SH-SY5Y (cell line): Measurements from ENCODE around the gene VAMP1.

ENCODE experiments used
- GATA2 ChIP-seq: IDR thresholded peaks from 2 replicates; pipeline ENCODE4 v1.6.1; 2011; ENCODE audit warnings: mild to moderate bottlenecking, low read depth, low read length
- GATA3 ChIP-seq: IDR thresholded peaks from 2 replicates; pipeline ENCODE4 v1.6.1; 2011; ENCODE audit warnings: low read depth, mild to moderate bottlenecking, low read length, moderate library complexity

The VAMP1 gene

GRCh38 chr12:6457220-6457945 is 13.1 kb downstream of the VAMP1 start:
- TF ChIP-seq GATA2 = no peak
- no peak for TF ChIP-seq GATA3

- no peak for TF ChIP-seq GATA2
- no peak for TF ChIP-seq GATA3
These were observed 17.4 kb downstream of the VAMP1 start for GRCh38 chr12:6452944-6453630.

GRCh38 chr12:6452245-6452943 is 18.1 kb downstream of the VAMP1 start:
- TF ChIP-seq GATA2 = no peak
- TF ChIP-seq GATA3 = no peak

- TF ChIP-seq GATA2 (no peak), GATA3 (no peak)
These were observed 18.9 kb downstream of the VAMP1 start, which contains the start of gene TAPBPL for GRCh38 chr12:6451348-6452244. TSS of gene TAPBPL (plus strand) at chr12:6452042. CDS start at chr12:6452249, 207 bp downstream.

GRCh38 chr12:6450869-6451347 is 19.6 kb downstream of the VAMP1 start:
- TF ChIP-seq GATA3 = no peak

- no peak for TF ChIP-seq GATA3
- TF ChIP-seq GATA2 = no peak
These were observed 20.2 kb downstream of the VAMP1 start for GRCh38 chr12:6450091-6450868.

- TF ChIP-seq GATA3 (no peak), GATA2 (no peak)
These were observed 25.5 kb downstream of the VAMP1 start, which contains the start of gene CD27 for GRCh38 chr12:6444704-6445688. TSS of gene CD27 (plus strand) at chr12:6444955. CDS start at chr12:6445096, 141 bp downstream.

- TF ChIP-seq GATA2 (no peak), GATA3 (no peak)
These were observed 26.4 kb downstream of the VAMP1 start for GRCh38 chr12:6444031-6444430.

GRCh38 chr12:6443361-6443983 is 27.0 kb downstream of the VAMP1 start:
- TF ChIP-seq GATA3 = no peak

GRCh38 chr12:6442836-6443235 is 27.6 kb downstream of the VAMP1 start:
- TF ChIP-seq GATA2 (no peak), GATA3 (no peak)

- TF ChIP-seq GATA2 = no peak
- TF ChIP-seq GATA3 = no peak
These were observed 30.1 kb downstream of the VAMP1 start for GRCh38 chr12:6440391-6440790.

GRCh38 chr12:6438345-6438744 is 32.1 kb downstream of the VAMP1 start:
- TF ChIP-seq GATA2 = no peak
- no peak for TF ChIP-seq GATA3
